Ishikawa (cell line): ENCODE measurements around the gene MEGF11.

Source experiments
- CEBPB ChIP-seq: IDR thresholded peaks from 2 replicates; pipeline ENCODE4 v1.6.1; 2012
- EGR1 ChIP-seq: IDR thresholded peaks from 2 replicates; pipeline ENCODE4 v1.6.1; 2012
- EP300 ChIP-seq: IDR thresholded peaks from 2 replicates; pipeline ENCODE4 v1.6.1; 2012; ENCODE audit warnings: borderline replicate concordance
- FOXM1 ChIP-seq: IDR thresholded peaks from 2 replicates; pipeline ENCODE4 v1.6.1; 2012; ENCODE audit warnings: low read depth, borderline replicate concordance
- MAX ChIP-seq: IDR thresholded peaks from 2 replicates; pipeline ENCODE4 v1.6.1; 2012
- NFIC ChIP-seq: IDR thresholded peaks from 2 replicates; pipeline ENCODE4 v1.6.1; 2012
- RAD21 ChIP-seq: IDR thresholded peaks from 2 replicates; pipeline ENCODE4 v1.6.1; 2012; ENCODE audit warnings: low read depth
- REST ChIP-seq: IDR thresholded peaks from 2 replicates; pipeline ENCODE4 v1.6.1; 2012; ENCODE audit warnings: low read depth, mild to moderate bottlenecking
- TEAD4 ChIP-seq: IDR thresholded peaks from 2 replicates; pipeline ENCODE4 v1.6.1; 2012
- YY1 ChIP-seq: IDR thresholded peaks from 2 replicates; pipeline ENCODE4 v1.6.1; 2012; ENCODE audit warnings: low read depth

GRCh38 chr15:66142285-66142684, 111.3 kb downstream of the MEGF11 start:
- TF ChIP-seq REST, result no peak
- TF ChIP-seq NFIC, result no peak
- TF ChIP-seq CEBPB, result no peak
- no peak for TF ChIP-seq RAD21
- TF ChIP-seq FOXM1, result no peak
- TF ChIP-seq YY1, result no peak
- no peak for TF ChIP-seq MAX
- TF ChIP-seq EGR1, result no peak
- no peak for TF ChIP-seq EP300
- no peak for TF ChIP-seq TEAD4
